Erythroblast (primary cell): Measurements from ENCODE around the gene HOXD9.

Experiments used
- DNase-seq, 2 experiments: peaks; one replicate each; lab custom pipeline; 2025; lab: John Stamatoyannopoulos, UW
- GATA1 ChIP-seq: IDR thresholded peaks from 2 replicates; pipeline ENCODE4 v1.6.1; 2011; ENCODE audit warnings: low read depth, mild to moderate bottlenecking, control low read depth, low read length, moderate library complexity
- POLR2A ChIP-seq: IDR thresholded peaks from 2 replicates; pipeline ENCODE4 v1.6.1; 2011; ENCODE audit warnings: mild to moderate bottlenecking, low read length

Gene HOXD9

GRCh38 chr2:176165370-176166050 lies 43.0 kb downstream of the HOXD9 start:
- TF ChIP-seq GATA1 (no peak), POLR2A (no peak)
- no peak for DNase-seq

- no peak for DNase-seq
- TF ChIP-seq GATA1 (no peak), POLR2A (no peak)
Observed at GRCh38 chr2:176166272-176166671, 43.8 kb downstream of the HOXD9 start.

- no peak for DNase-seq
- TF ChIP-seq GATA1, result no peak
- no peak for TF ChIP-seq POLR2A
Observed at GRCh38 chr2:176167398-176167797, 44.9 kb downstream of the HOXD9 start.

- no peak for TF ChIP-seq POLR2A
- no peak for TF ChIP-seq GATA1
Observed at GRCh38 chr2:176169181-176169580, 46.7 kb downstream of the HOXD9 start.

GRCh38 chr2:176169711-176170110 lies 47.2 kb downstream of the HOXD9 start:
- no peak for DNase-seq
- no peak for TF ChIP-seq GATA1
- TF ChIP-seq POLR2A, result no peak

More at GRCh38 chr2:176169181-176169580, 46.7 kb downstream of the HOXD9 start:
- DNase-seq, result no peak

- DNase-seq, result no peak
- no peak for TF ChIP-seq POLR2A
- no peak for TF ChIP-seq GATA1
Observed at GRCh38 chr2:176170602-176171305, 48.2 kb downstream of the HOXD9 start.

GRCh38 chr2:176171351-176172006 lies 49.0 kb downstream of the HOXD9 start:
- TF ChIP-seq POLR2A (no peak), GATA1 (no peak)
- no peak for DNase-seq

GRCh38 chr2:176172007-176172894 lies 49.7 kb downstream of the HOXD9 start:
- TF ChIP-seq POLR2A (no peak), GATA1 (no peak)
- no peak for DNase-seq

GRCh38 chr2:176172895-176173566 lies 50.5 kb downstream of the HOXD9 start:
- DNase-seq, result no peak
- TF ChIP-seq GATA1 (no peak), POLR2A (no peak)

GRCh38 chr2:176173567-176174381 lies 51.3 kb downstream of the HOXD9 start:
- DNase-seq, result no peak
- TF ChIP-seq GATA1 (no peak), POLR2A (no peak)

- DNase-seq, result no peak
Observed at GRCh38 chr2:176174382-176174823, 51.9 kb downstream of the HOXD9 start.

More at GRCh38 chr2:176174382-176174823, 51.9 kb downstream of the HOXD9 start:
- TF ChIP-seq POLR2A, result no peak
- no peak for TF ChIP-seq GATA1
